Stromal cell of bone marrow (primary cell): ENCODE measurements around the gene ARHGAP26.

ENCODE experiments used
- DNase-seq: peaks from one replicate; pipeline ENCODE4 v3.0.0-alpha.2; 2012; ENCODE audit warnings: low read depth

The ARHGAP26 gene

GRCh38 chr5:143228597-143229293 lies 458.6 kb downstream of the ARHGAP26 start:
- no peak for DNase-seq

DNA sequence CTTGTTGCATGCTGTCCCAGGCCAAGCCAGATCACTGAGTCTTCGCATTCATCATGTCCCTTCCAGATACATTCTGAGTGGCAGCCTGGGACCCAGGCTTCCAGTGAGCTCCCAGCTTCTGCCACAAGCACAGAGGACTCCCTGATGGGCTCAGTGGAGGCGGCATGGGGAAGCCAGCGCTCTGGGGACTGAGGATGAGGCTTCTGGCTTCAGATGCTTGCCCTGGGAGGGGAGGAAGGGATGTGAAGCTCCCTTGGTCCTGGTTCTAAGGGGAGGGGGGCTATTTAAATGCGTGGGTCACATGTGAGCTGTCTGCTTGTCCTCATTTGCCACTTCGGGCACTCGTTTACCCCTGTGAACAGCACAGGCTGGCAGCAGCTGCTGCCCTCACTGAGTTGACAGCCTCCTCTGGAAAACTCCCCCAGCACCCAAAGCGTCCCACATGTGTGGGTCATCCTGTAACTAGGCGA lies 459.3 kb downstream of the ARHGAP26 start:
- DNase-seq, result no peak

- DNase-seq, result no peak
These were observed 459.9 kb downstream of the ARHGAP26 start for GRCh38 chr5:143229896-143230675.

DNA sequence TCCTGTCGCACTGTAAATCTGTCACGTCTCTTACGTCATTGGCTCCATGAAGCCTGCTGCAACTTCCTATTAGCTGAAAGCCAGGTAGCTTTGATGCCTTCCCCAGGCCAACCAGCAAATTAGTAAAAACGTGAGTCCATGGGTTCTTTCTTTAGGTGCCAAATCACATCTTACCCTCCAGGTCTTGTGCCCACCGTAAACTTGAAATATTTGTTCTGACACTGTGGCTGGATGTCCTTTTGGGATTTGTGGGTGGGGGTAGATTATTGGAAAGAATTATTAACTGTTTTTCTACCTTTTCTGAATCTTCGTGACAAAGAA lies 460.5 kb downstream of the ARHGAP26 start:
- DNase-seq, result no peak

DNA sequence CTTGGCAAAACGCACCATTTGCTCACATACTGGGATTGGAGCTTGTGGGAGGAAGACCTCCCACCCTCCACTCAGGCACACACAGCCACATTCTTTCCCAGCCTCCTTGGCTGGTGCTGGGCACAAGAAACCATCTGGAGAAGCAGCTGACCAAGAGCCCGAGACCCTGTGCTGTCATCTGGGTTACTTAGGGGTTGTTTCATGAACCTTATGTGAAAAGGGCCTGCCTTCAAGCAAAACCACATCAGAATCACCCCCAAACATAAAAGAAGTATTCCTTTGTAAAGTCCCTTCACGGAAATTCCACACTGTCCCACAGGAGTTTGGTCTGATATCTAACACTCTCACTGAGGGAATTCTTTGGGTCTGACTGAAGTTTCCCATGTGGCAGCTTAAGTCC lies 461.2 kb downstream of the ARHGAP26 start:
- DNase-seq, result peak; percentile 63

DNA sequence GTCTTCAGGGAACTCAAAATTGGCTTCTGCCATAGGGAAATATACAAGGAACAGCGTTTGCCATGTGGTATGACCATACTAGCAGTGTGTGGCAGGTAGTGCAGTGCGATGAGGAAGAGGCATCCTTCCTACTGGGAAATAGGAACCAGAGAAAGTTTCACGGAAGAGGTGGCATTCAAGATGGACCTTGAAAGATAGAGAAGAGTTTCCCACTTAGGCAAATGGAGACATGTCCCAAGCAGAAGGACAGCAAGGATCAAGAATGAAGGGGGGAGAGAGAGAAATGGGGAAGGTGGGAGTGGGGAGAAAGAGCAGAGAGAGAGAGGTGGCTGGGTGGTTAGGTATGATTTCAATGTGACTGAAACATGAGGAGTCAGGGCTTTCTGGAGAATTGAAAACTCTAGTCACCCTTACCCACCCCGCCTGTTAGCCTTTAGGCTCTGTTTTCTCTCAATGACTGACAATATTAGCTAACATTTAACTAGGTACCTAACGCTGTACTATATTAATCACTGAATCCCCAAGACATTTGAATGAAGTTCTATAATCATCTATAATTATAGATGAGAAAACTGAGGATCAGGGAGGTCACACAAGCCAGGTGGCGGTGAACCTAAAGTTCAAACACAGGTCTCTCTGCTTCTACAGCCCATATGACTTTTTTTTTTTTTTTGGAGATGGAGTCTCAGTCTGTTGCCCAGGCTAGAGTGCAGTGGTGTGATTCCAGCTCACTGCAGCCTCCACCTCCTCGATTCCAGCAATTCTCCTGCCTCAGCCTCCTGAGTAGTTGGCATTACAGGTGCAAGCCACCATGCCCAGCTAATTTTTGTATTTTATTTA lies 462.0 kb downstream of the ARHGAP26 start:
- DNase-seq, result no peak

- DNase-seq, result peak; percentile 92
These were observed 462.9 kb downstream of the ARHGAP26 start for GRCh38 chr5:143233031-143233430.

DNA sequence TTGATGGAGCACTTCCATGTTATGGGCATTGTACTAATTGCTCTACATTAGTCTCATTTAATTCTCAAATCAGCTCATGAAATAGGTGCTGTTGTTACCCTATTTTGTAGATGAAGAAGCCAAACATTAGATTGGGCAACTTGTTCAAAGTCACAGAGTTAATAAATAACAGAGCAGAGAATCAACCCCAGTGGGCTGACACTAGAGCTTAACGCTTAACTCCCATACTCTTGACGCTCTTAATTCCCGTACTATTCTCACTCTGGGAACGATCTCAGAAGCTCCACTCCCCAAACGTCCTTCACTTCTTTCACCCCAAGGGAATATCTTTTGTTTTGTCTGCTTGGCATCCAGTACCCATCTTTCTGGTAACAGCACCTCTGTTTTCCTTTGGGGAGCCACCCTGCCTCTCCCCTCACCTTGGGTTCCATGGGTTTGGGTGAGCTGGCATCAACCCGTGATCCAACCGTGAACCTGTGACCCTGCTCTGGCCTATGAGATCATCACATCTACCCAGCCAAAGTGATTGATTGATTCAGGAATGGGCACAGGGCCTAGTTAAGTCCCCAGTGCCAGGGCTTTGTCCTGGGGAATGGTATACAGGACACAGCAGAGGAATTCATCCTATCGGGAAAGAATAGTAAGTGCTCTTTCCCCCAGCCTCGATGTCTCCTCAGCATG lies 464.1 kb downstream of the ARHGAP26 start:
- no peak for DNase-seq

DNA sequence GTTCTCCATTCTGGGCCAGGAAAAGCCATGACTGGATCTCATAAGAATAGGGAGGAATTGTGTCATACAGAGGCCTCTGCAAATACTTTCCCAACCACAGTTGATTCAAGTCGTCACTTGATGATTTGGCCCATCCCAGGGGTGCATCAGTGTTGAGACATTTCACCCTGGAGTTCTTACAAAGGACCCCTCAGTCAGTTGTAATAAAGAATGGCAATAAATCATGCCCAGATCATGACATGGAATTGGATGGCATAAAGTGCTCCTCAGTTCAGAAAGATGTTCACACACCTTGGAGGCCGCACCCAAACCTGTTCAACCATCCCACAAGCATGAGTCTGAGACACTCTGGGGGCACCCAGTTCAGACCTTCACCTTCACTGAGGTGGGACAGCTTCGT lies 465.2 kb downstream of the ARHGAP26 start:
- peak; percentile 96 for DNase-seq

DNA sequence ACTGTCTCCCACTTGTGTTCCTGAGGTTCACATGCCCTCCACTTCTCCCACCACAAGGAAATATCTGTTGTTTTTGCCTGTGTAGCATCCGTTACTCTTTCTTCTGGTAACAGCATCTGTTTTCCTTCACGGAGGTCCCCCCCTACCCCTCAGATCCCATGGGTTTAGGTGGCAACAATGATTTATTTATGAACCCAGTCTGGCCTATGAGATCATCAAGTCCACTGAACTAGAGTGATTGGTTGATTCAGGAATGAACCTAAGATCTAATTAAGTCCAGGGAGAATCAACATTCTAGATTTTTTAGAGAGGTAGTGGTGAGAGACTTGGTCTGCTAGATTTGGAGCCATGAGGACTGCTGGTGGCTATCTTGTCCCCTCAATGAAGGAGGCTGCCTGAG lies 466.5 kb downstream of the ARHGAP26 start:
- DNase-seq, result no peak

GRCh38 chr5:143237664-143238063 lies 467.5 kb downstream of the ARHGAP26 start:
- DNase-seq, result no peak

DNA sequence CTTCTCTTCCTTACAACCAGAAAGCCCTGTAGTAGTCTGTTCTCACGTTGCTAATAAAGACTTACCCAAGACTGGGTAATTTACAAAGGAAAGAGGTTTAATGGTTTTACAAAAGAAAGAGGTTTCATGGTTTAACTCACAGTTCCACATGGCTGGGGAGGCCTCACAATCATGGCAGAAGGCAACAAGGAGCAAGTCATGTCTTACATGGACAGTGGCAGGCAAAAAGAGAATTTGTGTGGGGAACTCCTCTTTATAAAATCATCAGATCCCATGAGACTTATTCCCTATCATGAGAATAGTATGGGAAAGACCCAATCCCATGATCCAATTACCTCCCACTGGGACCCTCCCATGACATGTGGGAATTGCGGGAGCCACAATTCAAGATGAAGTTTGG lies 468.4 kb downstream of the ARHGAP26 start:
- DNase-seq, result no peak

DNA sequence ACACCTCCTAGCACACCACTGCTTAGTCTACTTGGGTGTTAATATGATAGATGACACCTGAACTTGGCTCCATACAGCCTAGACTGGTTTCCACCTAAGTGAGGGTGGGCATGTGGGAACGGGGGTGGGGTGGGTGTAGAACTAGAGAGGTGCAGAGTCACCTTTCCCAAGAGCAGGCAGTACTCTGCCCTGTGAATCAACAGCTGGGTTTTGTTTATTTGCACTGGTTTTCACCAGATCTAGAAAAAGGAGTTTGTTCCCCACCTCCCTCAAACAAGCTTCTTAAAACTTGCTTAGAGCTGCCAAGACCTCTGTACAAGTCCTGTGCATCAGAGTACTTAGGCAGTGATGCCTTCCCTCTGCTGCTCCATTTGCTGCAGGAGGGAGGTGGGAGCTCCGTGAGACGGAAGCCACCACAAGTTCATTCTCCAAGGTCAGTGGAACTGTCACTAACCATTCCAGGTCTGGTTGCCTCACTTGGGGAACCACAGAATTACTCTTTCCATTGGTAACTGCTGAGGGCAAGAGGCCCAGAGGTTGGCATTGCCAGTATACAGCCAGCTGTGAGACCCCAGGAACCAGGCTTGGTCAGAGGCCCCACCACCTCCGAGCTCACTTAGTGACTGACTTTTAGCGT lies 469.8 kb downstream of the ARHGAP26 start:
- DNase-seq, result no peak

- no peak for DNase-seq
These were observed 471.7 kb downstream of the ARHGAP26 start for GRCh38 chr5:143241892-143242291.

DNA sequence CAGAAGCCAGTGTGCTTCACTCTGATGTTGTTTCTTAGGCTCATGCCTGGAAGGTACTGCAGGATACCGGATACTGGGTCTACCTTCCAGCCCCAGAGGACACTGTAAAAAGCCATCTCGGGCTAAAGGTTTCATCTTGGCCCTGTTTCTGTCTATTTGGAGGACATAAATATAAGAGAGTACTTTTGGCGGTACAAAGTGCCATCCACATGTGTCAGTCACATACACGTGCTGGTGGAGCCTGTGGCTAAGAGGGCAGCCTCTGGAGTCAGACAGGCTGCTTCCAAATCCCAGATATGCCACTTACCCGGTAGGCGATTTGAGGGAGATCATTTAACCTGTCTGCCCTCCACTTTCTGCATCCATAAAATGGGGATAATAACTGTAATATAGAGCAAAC lies 472.9 kb downstream of the ARHGAP26 start:
- DNase-seq, result no peak

GRCh38 chr5:143244000-143244736 lies 474.0 kb downstream of the ARHGAP26 start:
- DNase-seq, result peak; percentile 98

DNA sequence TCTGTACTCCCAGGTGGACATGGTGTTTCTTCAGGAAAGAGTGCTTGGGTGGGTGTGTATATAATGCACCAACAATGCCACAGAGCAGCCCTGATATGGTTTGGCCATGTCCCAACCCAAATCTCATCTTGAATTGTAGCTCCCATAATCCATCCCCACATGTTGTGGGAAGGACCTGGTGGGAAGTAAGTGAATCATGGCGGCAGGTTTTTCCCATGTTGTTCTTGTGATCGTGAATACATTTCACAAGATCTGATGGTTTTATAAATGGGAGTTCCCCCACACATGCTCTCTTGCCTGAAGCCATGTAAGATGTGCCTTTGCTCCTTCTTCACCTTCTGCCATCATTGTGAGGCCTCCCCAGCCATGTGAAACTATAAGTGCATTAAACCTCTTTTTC lies 474.8 kb downstream of the ARHGAP26 start:
- DNase-seq, result no peak

DNA sequence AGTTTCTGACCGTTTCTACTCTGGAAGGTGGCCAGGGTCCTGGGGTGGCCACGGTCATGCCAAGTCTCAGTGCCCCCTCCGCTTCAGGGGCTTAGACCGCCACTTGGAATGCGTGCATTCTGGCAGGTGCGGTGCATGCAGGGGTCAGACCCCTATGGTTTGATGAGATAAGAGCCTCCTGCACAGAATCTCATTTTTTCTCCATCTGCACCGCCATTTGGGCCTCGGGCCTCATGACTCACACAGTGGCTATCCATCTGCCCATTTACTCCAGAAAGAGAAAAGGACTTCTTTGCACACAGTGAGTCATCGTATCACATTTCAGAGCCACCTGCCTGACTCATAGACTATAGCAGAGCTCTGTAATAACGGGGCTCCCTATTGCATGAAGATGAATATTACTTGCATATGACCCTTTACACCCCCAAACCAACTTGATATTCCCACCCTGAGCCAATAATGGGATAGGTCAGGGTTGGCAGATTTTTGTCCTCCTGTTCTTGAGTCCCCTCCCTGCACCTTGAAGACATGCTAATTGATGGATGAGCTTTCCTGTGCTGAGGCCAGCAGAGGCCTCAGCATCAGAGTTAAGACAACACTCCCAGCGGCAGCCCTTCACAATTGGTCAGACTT lies 475.9 kb downstream of the ARHGAP26 start:
- peak; percentile 89 for DNase-seq

DNA sequence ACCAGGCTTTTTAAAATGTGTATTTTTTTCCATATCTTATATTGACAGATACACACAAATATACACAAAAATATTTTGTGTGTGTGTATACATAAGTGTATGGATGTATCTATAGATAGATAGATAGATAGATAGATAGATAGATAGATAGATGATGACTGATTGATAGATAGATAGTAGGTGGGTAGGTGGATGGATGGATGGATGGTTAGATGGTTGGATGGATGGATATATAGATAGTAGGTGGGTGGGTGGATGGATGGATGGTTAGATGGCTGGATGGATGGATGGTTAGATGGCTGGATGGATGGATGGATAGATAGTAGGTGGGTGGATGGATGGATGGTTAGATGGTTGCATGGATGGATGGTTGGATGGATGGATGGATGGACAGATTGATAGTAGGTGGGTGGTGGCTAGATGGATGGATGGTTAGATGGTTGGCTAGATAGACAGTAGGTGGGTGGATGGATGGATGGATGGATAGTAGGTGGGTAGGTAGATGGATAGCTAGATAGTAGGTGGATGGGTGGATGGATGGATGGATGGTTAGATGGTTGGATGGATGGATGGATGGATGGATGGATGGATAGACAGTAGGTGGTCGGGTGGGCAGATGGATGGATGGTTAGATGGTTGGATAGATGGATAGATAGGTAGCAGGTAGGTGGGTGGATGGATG lies 477.1 kb downstream of the ARHGAP26 start:
- no peak for DNase-seq

GRCh38 chr5:143248391-143248790 lies 478.2 kb downstream of the ARHGAP26 start:
- no peak for DNase-seq
